AG04449 (cell line): ENCODE results near the gene CCL16.
"Not testable (repeated sequence)": the region's sequence is repeated elsewhere in the genome, so short reads cannot be mapped to it uniquely, and the experiment has no call there.

Experiments used
- CTCF ChIA-PET: fragments of 350-600 bp; formaldehyde crosslinking; extraction: SDS; loops from one replicate; lab custom pipeline; 2021; ENCODE audit warnings: antibody characterized with exemption; lab: Yijun Ruan, JAX
- POLR2A ChIA-PET: fragments of 400-600, 350-600 bp; formaldehyde crosslinking; extraction: SDS; loops from one replicate; lab custom pipeline; 2020; ENCODE audit warnings: antibody characterized with exemption, inconsistent platforms; lab: Yijun Ruan, JAX
- DNase-seq: peaks from one replicate; pipeline ENCODE4 v3.0.0-alpha.2; 2010; ENCODE audit warnings: low read depth, low spot score
- H3K4me3 ChIP-seq: 2 replicates; pipeline ENCODE4 v1.5.1; 2011; ENCODE audit warnings: low read depth, mild to moderate bottlenecking, control low read depth, low read length
- CTCF ChIP-seq: IDR thresholded peaks from one replicate; pipeline ENCODE4 v1.5.1; 2011; ENCODE audit warnings: mild to moderate bottlenecking, moderate library complexity, low read length, control low read depth, inconsistent platforms; ENCODE audit not compliant: insufficient read depth; ENCODE audit errors: missing control alignments

Gene CCL16

GRCh38 chr17:35949401-35949800 is 31.9 kb downstream of the CCL16 start:
- no peak for DNase-seq
- POLR2A ChIA-PET, result no interaction called here
- TF ChIP-seq CTCF, result no peak
- H3K4me3 ChIP-seq, result no peak overlapping the region
- CTCF ChIA-PET, result interaction anchor here (1.5 to 2.2 kb wide), 2 partner anchors 12 to 20 kb away, joined by 3 to 6 read pairs; no protein-coding TSS in a partner anchor

GRCh38 chr17:35948092-35948491 is 33.2 kb downstream of the CCL16 start:
- CTCF ChIA-PET, result interaction anchor here (0.8 to 1.8 kb wide), 4 partner anchors 10 to 204 kb away, joined by 3 to 5 read pairs (median 3); no protein-coding TSS in a partner anchor
- POLR2A ChIA-PET, result no interaction called here
- no peak for DNase-seq

GRCh38 chr17:35947156-35947585 is 34.1 kb downstream of the CCL16 start:
- POLR2A ChIA-PET, result no interaction called here
- CTCF ChIA-PET, result interaction anchor here (0.8 to 1.8 kb wide), 3 partner anchors 11 to 205 kb away, joined by 3 to 5 read pairs (median 3); no protein-coding TSS in a partner anchor

More at GRCh38 chr17:35948092-35948491, 33.2 kb downstream of the CCL16 start:
- TF ChIP-seq CTCF, result no peak
- no peak overlapping the region for H3K4me3 ChIP-seq

GRCh38 chr17:35944151-35944550 is 37.1 kb downstream of the CCL16 start:
- ChIA-PET POLR2A (no interaction called here), CTCF (no interaction called here)
- DNase-seq, result no peak
- no peak overlapping the region for H3K4me3 ChIP-seq
- TF ChIP-seq CTCF, result no peak

More at GRCh38 chr17:35947156-35947585, 34.1 kb downstream of the CCL16 start:
- peak; percentile 70 for TF ChIP-seq CTCF
- H3K4me3 ChIP-seq, result no peak overlapping the region
- DNase-seq, result no peak

- ChIA-PET POLR2A (no interaction called here), CTCF (interaction anchor here (0.9 kb wide), 1 partner anchor 26 kb away, joined by 3 read pairs; no protein-coding TSS in a partner anchor)
- DNase-seq, result no peak
- TF ChIP-seq CTCF, result no peak
- H3K4me3 ChIP-seq, result no peak within 1 kb of the TSS
Observed at GRCh38 chr17:35943537-35943936, 37.8 kb downstream of the CCL16 start, which contains the start of gene LYZL6. Gene LYZL6, minus strand, starts transcription at chr17:35943713. Its CDS starts 4,357 bp downstream, at chr17:35939356.

GRCh38 chr17:35942588-35943186 is 38.6 kb downstream of the CCL16 start:
- no peak for TF ChIP-seq CTCF
- POLR2A ChIA-PET, result no interaction called here
- no peak for DNase-seq
- CTCF ChIA-PET, result interaction anchor here (0.9 kb wide), 1 partner anchor 27 kb away, joined by 3 read pairs; no protein-coding TSS in a partner anchor
- no peak overlapping the region for H3K4me3 ChIP-seq

GRCh38 chr17:35938492-35938891 is 42.8 kb downstream of the CCL16 start:
- CTCF ChIA-PET, POLR2A ChIA-PET, DNase-seq, H3K4me3 ChIP-seq: not testable (repeated sequence)
